Ammon's horn (tissue), 1 donor: ENCODE measurements around the gene ATP8B4.
"Not testable (repeated sequence)": the region's sequence is repeated elsewhere in the genome, so short reads cannot be mapped to it uniquely, and the experiment has no call there.

Experiments used
- DNase-seq: peaks from one replicate; pipeline ENCODE4 v3.0.0-alpha.2; 2016; ENCODE audit warnings: low spot score

ATP8B4 gene

DNA sequence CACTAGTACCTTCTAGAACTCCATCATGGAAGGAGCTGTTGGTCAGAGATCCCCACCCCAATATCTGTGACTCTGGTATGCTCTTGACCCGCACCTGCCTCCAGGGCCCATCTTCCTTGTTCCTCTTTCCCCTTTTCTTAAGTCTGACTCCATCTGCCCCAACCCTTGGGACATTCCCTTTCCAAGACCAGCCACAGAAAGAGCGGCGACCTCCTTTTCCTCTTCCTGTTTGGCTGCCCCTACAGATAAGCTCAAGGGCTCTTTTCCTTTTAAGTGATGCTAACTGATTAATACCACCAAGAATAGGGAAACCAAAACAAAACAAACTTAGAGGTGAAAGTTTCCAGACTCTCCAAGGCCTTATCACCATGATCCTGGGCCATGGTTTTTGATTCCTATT, 21.9 kb upstream of the ATP8B4 start:
- DNase-seq, result no peak

GRCh38 chr15:50140098-50140497, 21.1 kb upstream of the ATP8B4 start:
- DNase-seq, result peak; percentile 38

DNA sequence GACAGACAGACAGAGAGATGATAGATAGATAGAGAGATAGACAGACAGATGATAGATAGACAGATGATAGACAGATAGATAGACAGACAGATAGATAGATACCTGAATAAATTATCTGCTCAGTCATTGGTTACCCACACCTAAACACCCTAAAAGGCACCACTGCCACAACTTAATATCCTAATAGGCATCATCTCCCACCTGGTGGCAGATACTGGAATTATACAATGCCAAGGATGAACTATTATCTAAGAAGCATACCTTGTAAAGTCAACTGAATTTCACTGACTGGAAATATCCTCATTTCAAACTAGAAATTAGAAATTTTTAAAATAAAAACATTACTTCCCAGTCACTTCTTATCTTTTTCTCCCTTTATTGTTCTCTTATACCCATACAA, 19.4 kb upstream of the ATP8B4 start:
- no peak for DNase-seq

- no peak for DNase-seq
Measured at GRCh38 chr15:50137893-50138292, 18.9 kb upstream of the ATP8B4 start.

DNA sequence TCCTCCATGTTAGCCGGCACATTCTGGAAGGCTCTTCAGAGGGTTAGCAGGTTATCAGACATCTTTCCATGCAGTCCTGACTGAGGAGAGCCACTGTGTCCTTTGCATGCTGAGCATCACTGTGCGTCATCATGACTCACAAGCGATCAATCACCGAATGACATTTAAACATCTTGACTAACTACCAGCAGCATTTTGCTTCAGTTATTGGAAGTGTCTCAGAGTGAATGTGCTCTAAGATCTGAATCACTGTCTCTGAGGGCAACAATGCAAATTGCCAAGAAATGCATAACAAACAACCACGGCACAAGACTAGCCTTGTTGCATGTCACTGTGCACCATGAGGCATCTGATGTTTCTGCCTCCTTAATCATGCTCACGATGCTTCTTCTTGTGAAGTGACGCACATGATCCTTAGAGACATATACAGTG, 18.3 kb upstream of the ATP8B4 start:
- DNase-seq, result no peak

GRCh38 chr15:50135031-50135551, 16.1 kb upstream of the ATP8B4 start:
- DNase-seq, result no peak

DNA sequence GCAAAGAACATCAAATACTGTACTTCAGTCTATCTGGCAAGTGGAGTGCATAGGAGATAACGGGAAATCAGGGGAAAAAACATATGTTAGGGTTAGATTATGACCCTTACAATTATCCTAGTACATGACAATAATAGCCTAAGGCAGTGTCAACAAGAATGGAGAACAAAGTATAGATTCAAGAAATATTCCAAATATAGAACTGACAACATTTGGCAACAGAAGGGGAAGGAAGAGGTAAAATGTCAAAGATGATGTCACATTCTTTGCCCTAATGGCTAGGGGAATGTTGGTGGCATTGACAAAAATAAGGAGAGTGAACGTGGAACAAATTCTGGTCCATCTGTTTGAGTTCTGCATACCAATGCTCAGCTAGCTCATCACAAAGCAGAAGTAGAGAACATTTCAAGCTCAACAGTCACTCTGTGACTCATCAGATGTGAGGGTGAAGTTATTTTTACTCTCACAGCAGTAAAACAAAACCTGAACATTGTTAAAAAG, 15.5 kb upstream of the ATP8B4 start:
- DNase-seq, result peak; percentile 73

- not testable (repeated sequence) for DNase-seq
Measured at GRCh38 chr15:50132251-50132984, 13.4 kb upstream of the ATP8B4 start.

- DNase-seq, result no peak
Measured at GRCh38 chr15:50131617-50132016, 12.6 kb upstream of the ATP8B4 start.

- DNase-seq, result peak; percentile 77
Measured at GRCh38 chr15:50128266-50128665, 9.2 kb upstream of the ATP8B4 start.

DNA sequence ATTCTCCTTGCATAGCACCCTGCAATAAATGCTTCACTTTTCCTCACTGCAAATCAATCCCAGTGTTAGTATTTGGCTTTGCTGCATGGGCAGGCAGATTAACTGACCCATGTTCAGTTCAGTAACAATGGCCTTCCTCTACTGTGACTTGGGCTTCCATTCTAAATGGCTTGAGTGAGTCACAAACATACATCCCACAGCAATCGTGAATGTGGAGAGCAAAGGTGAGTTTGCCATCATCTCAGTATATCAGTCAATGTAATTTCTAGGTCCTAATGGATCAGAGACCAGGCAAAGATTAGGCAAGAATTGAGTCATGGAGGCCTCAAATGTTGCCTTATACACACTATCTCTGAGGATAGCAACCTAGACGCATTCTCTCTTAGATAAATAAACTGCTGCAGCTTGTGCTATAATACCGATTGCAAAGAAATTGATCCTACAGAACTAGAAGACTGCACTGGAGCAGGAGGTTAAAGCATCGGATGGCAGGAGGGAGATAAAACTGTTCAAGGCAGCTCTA, 8.3 kb upstream of the ATP8B4 start:
- DNase-seq, result no peak

- DNase-seq, result no peak
Measured at GRCh38 chr15:50126072-50126471, 7.0 kb upstream of the ATP8B4 start.

DNA sequence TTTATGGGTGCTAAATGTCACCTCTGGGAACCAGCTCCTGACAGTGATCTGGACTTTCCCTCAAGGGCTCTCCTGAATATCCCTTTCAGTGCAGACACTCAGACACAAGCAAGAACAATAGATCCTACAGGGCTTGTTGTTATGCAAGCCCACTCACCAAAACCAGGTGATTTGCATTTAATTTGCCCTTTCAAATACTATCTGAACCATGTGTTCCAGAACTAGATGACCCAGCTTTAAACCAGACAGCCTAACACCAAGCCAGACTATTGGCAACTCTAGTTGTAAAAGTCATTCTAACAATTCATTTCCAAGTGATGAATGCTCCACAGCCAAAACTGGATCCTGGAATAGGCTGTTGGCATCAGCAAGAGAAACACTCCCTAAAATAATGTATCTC, 5.6 kb upstream of the ATP8B4 start:
- DNase-seq, result no peak

DNA sequence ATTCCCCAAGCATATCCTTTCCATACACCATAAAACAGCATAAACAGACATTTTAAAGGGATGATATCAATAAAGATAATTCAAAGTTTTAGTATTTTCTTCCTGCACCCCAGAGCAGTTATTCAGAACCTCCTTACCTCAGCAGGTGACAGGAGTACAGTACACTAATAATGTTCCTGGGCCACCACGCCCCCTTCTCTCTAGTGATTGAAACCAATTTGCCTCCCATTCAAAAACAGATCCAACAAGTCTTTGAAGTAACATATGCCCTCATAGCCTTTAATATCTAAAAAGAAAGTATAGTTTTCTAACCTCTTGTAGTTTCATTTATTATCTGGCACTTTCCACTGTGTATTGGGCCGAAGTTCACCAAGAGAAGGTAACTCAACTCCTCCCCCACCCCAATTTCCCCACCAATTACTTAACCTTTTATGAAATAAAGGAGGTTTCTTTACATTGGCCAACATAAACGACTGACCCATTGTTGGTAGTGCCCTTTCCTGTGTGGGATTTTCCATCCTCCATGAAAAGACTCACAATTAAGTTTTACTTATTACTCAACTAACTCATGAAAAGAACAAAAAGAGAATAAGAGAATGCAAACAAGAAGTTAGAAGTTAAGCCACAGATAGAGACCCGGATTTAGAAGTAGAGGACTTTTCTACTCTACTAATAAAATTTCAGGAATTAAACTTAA, 5.0 kb upstream of the ATP8B4 start:
- no peak for DNase-seq

- no peak for DNase-seq
Measured at GRCh38 chr15:50120729-50121128, 1.7 kb upstream of the ATP8B4 start.

GRCh38 chr15:50117431-50118027, 1.5 kb downstream of the ATP8B4 start:
- DNase-seq, result no peak

DNA sequence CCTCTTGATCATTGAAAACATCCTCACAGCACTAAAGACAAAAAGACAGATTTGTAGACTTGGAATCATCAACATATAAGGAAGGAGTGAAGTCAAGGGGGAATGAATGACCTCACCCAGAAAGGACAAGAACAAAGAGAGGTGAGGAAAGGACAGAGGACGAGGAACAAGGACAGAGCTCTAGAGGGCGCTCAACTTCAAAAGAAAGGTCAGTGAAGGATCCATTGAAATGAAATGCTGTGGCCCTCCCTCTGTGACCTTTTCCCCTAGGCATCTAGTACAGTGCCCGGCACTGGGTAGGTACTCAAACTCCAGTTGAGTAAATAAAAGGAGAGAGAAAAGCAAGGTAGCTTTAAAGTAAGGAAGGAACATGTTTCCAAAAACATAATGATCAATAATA, 2.6 kb downstream of the ATP8B4 start:
- DNase-seq, result no peak

GRCh38 chr15:50113992-50114780, 4.8 kb downstream of the ATP8B4 start:
- DNase-seq, result peak; percentile 72

DNA sequence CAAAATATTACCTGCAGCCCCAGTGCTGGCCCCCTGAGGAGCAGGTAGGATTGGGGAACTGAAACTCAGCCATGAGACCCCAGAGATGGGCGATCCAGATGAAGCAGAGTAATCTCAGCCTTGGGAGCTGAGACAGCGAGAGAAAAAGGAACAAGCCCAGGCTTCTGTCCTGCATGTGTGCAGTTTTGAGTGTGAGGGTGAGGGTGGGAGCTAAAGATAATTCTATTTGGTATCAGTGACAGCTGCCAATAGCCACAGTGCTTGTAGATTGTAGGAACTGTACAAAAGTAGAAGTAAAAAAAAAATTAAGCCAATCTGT, 5.9 kb downstream of the ATP8B4 start:
- DNase-seq, result peak; percentile 30

DNA sequence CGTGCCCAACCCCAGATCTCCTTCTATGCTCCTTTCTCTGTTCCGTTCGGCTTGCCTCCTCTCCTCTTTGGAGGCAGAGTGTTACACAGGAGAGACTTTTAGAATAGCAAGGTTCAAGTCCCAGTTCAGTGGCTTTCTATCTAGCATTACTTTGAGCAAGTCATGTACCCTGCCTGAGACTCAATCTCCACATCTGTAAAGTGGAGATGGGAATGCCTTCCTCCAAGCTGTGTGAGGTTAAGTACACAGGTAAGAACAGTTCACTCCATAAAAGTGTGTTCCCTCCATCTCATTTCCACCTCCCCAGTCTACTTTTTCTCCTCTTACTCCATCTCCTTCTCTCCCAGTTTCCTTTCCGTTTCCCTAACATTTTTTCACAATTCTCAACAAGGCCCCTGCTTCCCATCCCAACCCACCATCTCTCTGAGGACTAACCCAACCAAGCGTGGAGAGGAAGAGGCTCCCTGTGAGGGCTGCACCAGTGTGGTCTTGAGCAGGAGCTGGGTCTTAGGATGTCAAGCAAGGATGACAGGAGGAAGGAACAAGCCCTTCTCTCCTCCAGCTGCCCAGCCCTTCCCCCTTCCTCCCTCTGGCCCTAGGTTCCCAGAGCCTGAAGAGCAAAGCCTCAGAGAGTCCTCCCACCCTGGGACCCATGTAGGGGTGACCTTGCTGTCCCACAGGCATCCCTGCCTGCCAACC, 6.4 kb downstream of the ATP8B4 start:
- peak; percentile 34 for DNase-seq

- DNase-seq, result no peak
Measured at GRCh38 chr15:50110285-50110684, 8.7 kb downstream of the ATP8B4 start.
